DOHH2 (cell line): ENCODE data around the gene BLM.

Experiments used
- H3F3A ChIP-seq: fragments of 200-600 bp; sonication (generic), shearing (Covaris generic); 2 replicates; pipeline ENCODE4 v1.6.0; 2016; ENCODE audit warnings: antibody characterized with exemption, mild to moderate bottlenecking; ENCODE audit not compliant: control insufficient read depth, insufficient read depth
- H3K27ac ChIP-seq: fragments of 200-600 bp; sonication (generic); 2 replicates; pipeline ENCODE4 v1.5.1; 2014; ENCODE audit warnings: low read depth, mild to moderate bottlenecking, low read length, moderate library complexity
- H3K27me3 ChIP-seq: fragments of 200-600 bp; sonication (generic); 2 replicates; pipeline ENCODE4 v1.6.1; 2014; ENCODE audit warnings: mild to moderate bottlenecking, low read length, mixed read lengths; ENCODE audit not compliant: control insufficient read depth
- H3K36me3 ChIP-seq: fragments of 200-600 bp; sonication (generic); 2 replicates; pipeline ENCODE4 v1.6.1; 2014; ENCODE audit warnings: mild to moderate bottlenecking, low read length, moderate library complexity, mixed read lengths; ENCODE audit not compliant: control insufficient read depth
- H3K4me1 ChIP-seq: fragments of 200-600 bp; sonication (generic); 2 replicates; pipeline ENCODE4 v1.6.1; 2014; ENCODE audit warnings: mild to moderate bottlenecking, low read length, mixed read lengths; ENCODE audit not compliant: control insufficient read depth
- H3K4me2 ChIP-seq: fragments of 200-600 bp; sonication (generic); 2 replicates; pipeline ENCODE4 v1.6.0; 2014; ENCODE audit warnings: mild to moderate bottlenecking, low read length, moderate library complexity
- H3K4me3 ChIP-seq: fragments of 200-600 bp; sonication (generic); 2 replicates; pipeline ENCODE4 v1.5.1; 2014; ENCODE audit warnings: mild to moderate bottlenecking, low read length, mixed read lengths
- H3K79me2 ChIP-seq: fragments of 200-600 bp; sonication (generic); 2 replicates; pipeline ENCODE4 v1.6.1; 2014; ENCODE audit warnings: mild to moderate bottlenecking, low read length, mixed read lengths; ENCODE audit not compliant: control insufficient read depth
- H3K9me2 ChIP-seq: fragments of 200-600 bp; sonication (generic); replicated peaks from 2 replicates; pipeline ENCODE4 v1.6.1; 2014; ENCODE audit warnings: mild to moderate bottlenecking, low read length, mixed read lengths; ENCODE audit not compliant: control insufficient read depth
- H3K9me3 ChIP-seq: fragments of 200-600 bp; sonication (generic); 2 replicates; pipeline ENCODE4 v1.6.1; 2014; ENCODE audit warnings: antibody characterized with exemption, low read length, mixed read lengths; ENCODE audit not compliant: control insufficient read depth, insufficient read depth
- H4K20me1 ChIP-seq: fragments of 200-600 bp; sonication (generic); 2 replicates; pipeline ENCODE4 v1.6.0; 2014; ENCODE audit warnings: low read depth, mild to moderate bottlenecking, antibody characterized with exemption, low read length, moderate library complexity; ENCODE audit not compliant: control insufficient read depth, insufficient read depth
- CTCF ChIP-seq: fragments of 200-600 bp; sonication (generic); IDR thresholded peaks from one replicate; pipeline ENCODE4 v1.5.1; 2014; ENCODE audit warnings: antibody characterized with exemption, mild to moderate bottlenecking, low read depth, low read length; ENCODE audit not compliant: poor library complexity, severe bottlenecking
- EZH2phosphoT487 ChIP-seq: fragments of 200-600 bp; sonication (generic); IDR thresholded peaks from 2 replicates; pipeline ENCODE4 v1.6.1; 2017; ENCODE audit warnings: borderline replicate concordance, mild to moderate bottlenecking, antibody characterized with exemption, low read length, moderate library complexity, mixed read lengths

Gene BLM

DNA sequence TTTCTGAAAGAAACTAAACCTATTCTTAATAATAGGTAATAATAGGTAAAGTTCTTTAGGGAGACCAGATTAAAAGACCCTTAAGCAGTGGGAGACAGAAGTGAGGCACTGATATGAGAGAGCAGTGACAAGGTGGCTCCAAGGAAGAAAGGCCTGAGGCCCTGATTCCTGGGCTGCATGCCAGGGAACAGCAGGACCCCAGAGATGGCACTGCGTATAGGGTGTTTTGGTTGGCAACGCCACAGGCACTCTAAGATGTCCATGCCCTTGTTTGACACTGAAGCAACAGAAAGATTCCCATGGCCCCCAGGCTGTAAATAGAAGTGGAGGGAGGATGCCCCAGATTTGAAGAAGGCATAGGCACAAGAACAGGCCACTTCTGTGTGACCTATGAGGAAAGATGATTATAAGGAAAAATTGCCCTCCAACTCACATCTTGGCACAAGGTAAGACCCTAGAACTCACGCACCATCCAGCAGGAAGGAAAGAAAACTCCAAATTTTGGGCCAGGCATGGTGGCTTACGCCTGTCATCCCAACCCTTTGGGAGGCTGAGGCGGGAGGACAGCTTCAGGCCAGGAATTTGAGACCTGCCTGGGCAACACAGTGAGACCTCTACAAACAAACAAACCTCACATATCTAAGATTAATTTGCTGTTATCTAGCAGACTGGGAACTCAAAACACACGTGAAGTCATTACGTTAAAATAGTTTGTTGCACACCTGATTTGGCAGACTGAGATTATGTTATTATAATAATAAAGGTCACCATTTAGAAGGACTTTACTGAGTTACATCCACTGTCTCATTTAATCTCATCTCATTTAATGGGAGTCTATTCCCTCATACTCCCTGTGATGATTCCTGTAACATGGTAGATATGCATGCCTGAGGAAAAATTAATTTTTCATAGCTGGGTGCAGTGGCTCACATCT lies 10.5 kb upstream of the BLM start:
- no peaks in the 10 kb centered on the region for H3K36me3 ChIP-seq
- H3K79me2 ChIP-seq = no peaks in the 10 kb centered on the region
- peaks cover 10% of the 10 kb centered on the region for H3K4me1 ChIP-seq
- TF ChIP-seq EZH2phosphoT487 = no peak
- TF ChIP-seq CTCF = no peak
- H3K9me2 ChIP-seq = no peaks in the 10 kb centered on the region
- H4K20me1 ChIP-seq = no peaks in the 10 kb centered on the region
- no peaks in the 10 kb centered on the region for H3K27me3 ChIP-seq
- no peaks in the 10 kb centered on the region for H3K9me3 ChIP-seq
- 0 out of 2 replicates have a peak, but pooled peaks cover 2% of the 10 kb centered on the region for H3F3A ChIP-seq
- H3K27ac ChIP-seq = no peak overlapping the region
- H3K4me3 ChIP-seq = no peak overlapping the region
- no peak overlapping the region for H3K4me2 ChIP-seq

GRCh38 chr15:90707489-90707888 lies 9.7 kb upstream of the BLM start:
- H3K27ac ChIP-seq = no peak overlapping the region
- no peaks in the 10 kb centered on the region for H3K79me2 ChIP-seq
- TF ChIP-seq CTCF (no peak), EZH2phosphoT487 (no peak)

GRCh38 chr15:90708516-90708915 lies 8.6 kb upstream of the BLM start:
- Histone ChIP-seq H3F3A (0 out of 2 replicates have a peak, but pooled peaks cover 2% of the 10 kb centered on the region), H3K79me2 (no peaks in the 10 kb centered on the region), H3K9me2 (no peaks in the 10 kb centered on the region), H3K27me3 (no peaks in the 10 kb centered on the region), H3K36me3 (peaks cover 8% of the 10 kb centered on the region), H4K20me1 (no peaks in the 10 kb centered on the region), H3K4me2 (no peak overlapping the region), H3K4me3 (no peak overlapping the region), H3K27ac (no peak overlapping the region), H3K4me1 (peaks cover 28% of the 10 kb centered on the region), H3K9me3 (no peaks in the 10 kb centered on the region)
- TF ChIP-seq CTCF (no peak), EZH2phosphoT487 (no peak)

More at GRCh38 chr15:90707489-90707888, 9.7 kb upstream of the BLM start:
- Histone ChIP-seq H3K36me3 (no peaks in the 10 kb centered on the region), H3K4me1 (peaks cover 18% of the 10 kb centered on the region), H3K9me3 (no peaks in the 10 kb centered on the region), H3F3A (0 out of 2 replicates have a peak, but pooled peaks cover 2% of the 10 kb centered on the region), H3K4me2 (no peak overlapping the region), H3K9me2 (no peaks in the 10 kb centered on the region), H4K20me1 (no peaks in the 10 kb centered on the region), H3K4me3 (no peak overlapping the region), H3K27me3 (no peaks in the 10 kb centered on the region)
